GM12872 (cell line): ENCODE measurements around the gene EML1.

Experiments used
- TF ChIP-seq, protein P1 (sequence below): IDR thresholded peaks from 3 replicates; pipeline ENCODE4 v1.5.1; 2011; ENCODE audit warnings: low read depth, mild to moderate bottlenecking, low read length, moderate library complexity; ENCODE audit not compliant: insufficient read depth

Gene EML1

GRCh38 chr14:99981806-99982205 lies 188.6 kb downstream of the EML1 start:
- TF ChIP-seq, protein P1, sequence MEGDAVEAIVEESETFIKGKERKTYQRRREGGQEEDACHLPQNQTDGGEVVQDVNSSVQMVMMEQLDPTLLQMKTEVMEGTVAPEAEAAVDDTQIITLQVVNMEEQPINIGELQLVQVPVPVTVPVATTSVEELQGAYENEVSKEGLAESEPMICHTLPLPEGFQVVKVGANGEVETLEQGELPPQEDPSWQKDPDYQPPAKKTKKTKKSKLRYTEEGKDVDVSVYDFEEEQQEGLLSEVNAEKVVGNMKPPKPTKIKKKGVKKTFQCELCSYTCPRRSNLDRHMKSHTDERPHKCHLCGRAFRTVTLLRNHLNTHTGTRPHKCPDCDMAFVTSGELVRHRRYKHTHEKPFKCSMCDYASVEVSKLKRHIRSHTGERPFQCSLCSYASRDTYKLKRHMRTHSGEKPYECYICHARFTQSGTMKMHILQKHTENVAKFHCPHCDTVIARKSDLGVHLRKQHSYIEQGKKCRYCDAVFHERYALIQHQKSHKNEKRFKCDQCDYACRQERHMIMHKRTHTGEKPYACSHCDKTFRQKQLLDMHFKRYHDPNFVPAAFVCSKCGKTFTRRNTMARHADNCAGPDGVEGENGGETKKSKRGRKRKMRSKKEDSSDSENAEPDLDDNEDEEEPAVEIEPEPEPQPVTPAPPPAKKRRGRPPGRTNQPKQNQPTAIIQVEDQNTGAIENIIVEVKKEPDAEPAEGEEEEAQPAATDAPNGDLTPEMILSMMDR, result no peak

DNA sequence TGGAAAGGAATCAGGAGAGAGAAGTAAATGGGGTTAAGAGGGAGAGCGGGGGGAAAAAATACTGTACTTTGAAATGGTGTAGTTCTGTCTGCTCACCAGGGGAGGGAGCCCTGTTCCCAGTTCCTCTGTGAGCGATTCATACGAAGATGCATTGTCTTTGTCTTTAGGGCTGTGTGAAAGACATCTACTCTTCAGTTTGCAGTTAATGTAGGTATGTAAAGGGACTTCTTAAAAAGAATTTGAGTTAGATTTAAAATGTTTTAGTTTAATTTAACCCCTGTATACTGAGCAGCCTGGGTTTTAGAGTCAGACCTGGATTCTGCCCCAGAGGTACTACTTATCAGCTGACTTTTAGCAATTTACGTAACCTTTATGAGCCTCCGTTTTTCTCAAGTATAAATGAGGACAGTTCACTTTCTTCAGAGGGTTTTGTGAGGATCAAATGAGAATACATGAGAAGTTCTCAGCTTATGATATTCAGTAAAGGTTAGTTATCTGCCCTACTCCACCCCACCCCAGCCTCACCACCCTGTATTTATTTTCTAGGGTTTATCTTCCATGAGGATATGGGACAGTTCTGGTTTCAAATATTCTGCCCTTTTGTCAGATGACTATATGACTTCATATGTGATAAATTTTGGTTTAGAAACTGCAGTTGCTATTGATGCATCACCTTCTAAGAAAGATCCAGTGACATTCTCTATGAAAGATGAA lies 189.5 kb downstream of the EML1 start:
- TF ChIP-seq, protein P1, result peak; percentile 90

GRCh38 chr14:99983251-99984015 lies 190.2 kb downstream of the EML1 start:
- TF ChIP-seq, protein P1, result no peak

- TF ChIP-seq, protein P1, result no peak
Measured at GRCh38 chr14:99984036-99984435, 190.8 kb downstream of the EML1 start.

GRCh38 chr14:99986396-99986795 lies 193.2 kb downstream of the EML1 start:
- TF ChIP-seq, protein P1, result no peak

GRCh38 chr14:99989032-99989431 lies 195.8 kb downstream of the EML1 start:
- TF ChIP-seq, protein P1, result no peak

- TF ChIP-seq, protein P1, result no peak
Measured at GRCh38 chr14:99990268-99991170, 197.3 kb downstream of the EML1 start.
